SK-N-SH (cell line): ENCODE results near the gene BAIAP3.

Experiments used
- CTCF ChIP-seq: fragments of 200-600 bp; sonication (generic); IDR thresholded peaks from 2 replicates; pipeline ENCODE4 v1.6.1; 2017; ENCODE audit warnings: antibody characterized with exemption, mild to moderate bottlenecking, moderate library complexity
- MAX ChIP-seq: IDR thresholded peaks from 2 replicates; pipeline ENCODE4 v1.4.0; 2012; ENCODE audit warnings: low read depth
- POLR2AphosphoS5 ChIP-seq: IDR thresholded peaks from 2 replicates; pipeline ENCODE4 v1.6.1; 2012; ENCODE audit warnings: low read depth, low read length
- RAD21 ChIP-seq: IDR thresholded peaks from 2 replicates; pipeline ENCODE4 v1.6.1; 2012; ENCODE audit warnings: mild to moderate bottlenecking, low read length
- TCF12 ChIP-seq: IDR thresholded peaks from 2 replicates; pipeline ENCODE4 v1.4.0; 2012

- TF ChIP-seq CTCF (no peak), TCF12 (no peak), MAX (no peak), RAD21 (no peak), POLR2AphosphoS5 (no peak)
Measured at GRCh38 chr16:1305823-1306222, 27.6 kb upstream of the BAIAP3 start.
